H1 (cell line): ENCODE results near the gene SFXN1. TPM values are rescaled to one million over a fixed set of nuclear protein-coding genes. Genes with fewer than 3 reads are reported as not detected.

Experiments
- CTCF ChIA-PET: fragments of 300-600 bp; sonication (Branson Sonifier 250); formaldehyde crosslinking; loops from one replicate; lab custom pipeline; 2021; ENCODE audit not compliant: partially characterized antibody; lab: Charles Lee
- POLR2A ChIA-PET: fragments of 300-600 bp; sonication (Branson Sonifier 250); formaldehyde crosslinking; loops from one replicate; lab custom pipeline; 2021; ENCODE audit warnings: inconsistent platforms; ENCODE audit not compliant: partially characterized antibody; lab: Charles Lee
- DNase-seq, 2 experiments: peaks; one replicate each; pipeline versions ENCODE4 v3.0.0 to v3.0.0-alpha.2; 2010 to 2022; ENCODE audit warnings: low spot score in 2 of 2, low read depth in 1 of 2, mixed read lengths in 1 of 2
- FAIRE-seq: peaks from 2 replicates; lab custom pipeline; 2011; peaks lifted over from hg19 to GRCh38; lab: Jason Lieb, UNC
- H2AFZ ChIP-seq: 2 replicates; pipeline ENCODE4 v1.8.1; 2012; ENCODE audit warnings: low read length, inconsistent platforms
- H2AK5ac ChIP-seq: 2 replicates; pipeline ENCODE4 v1.6.1; 2013; ENCODE audit warnings: low read depth, low read length
- H2BK120ac ChIP-seq: replicated peaks from 2 replicates; pipeline ENCODE3; 2013; ENCODE audit warnings: low read depth, low read length, inconsistent platforms
- H2BK12ac ChIP-seq: 2 replicates; pipeline ENCODE4 v1.6.1; 2013; ENCODE audit warnings: low read depth, low read length
- H2BK15ac ChIP-seq: 2 replicates; pipeline ENCODE4 v1.6.1; 2013; ENCODE audit warnings: low read length
- H2BK20ac ChIP-seq: 2 replicates; pipeline ENCODE4 v1.6.1; 2013; ENCODE audit warnings: low read length
- H2BK5ac ChIP-seq: 2 replicates; pipeline ENCODE4 v1.6.1; 2013; ENCODE audit warnings: low read depth, low read length
- H3K14ac ChIP-seq: 2 replicates; pipeline ENCODE4 v1.6.1; 2013; ENCODE audit warnings: inconsistent platforms; ENCODE audit not compliant: insufficient read length
- H3K18ac ChIP-seq: 2 replicates; pipeline ENCODE4 v1.6.1; 2013; ENCODE audit warnings: low read length; ENCODE audit errors: extremely low read depth
- H3K23ac ChIP-seq: 2 replicates; pipeline ENCODE4 v1.6.1; 2013; ENCODE audit warnings: inconsistent platforms; ENCODE audit not compliant: insufficient read length
- H3K23me2 ChIP-seq: 2 replicates; pipeline ENCODE4 v1.6.1; 2013; ENCODE audit warnings: low read depth, low read length
- H3K27ac ChIP-seq: 2 replicates; pipeline ENCODE4 v1.6.1; 2011; ENCODE audit warnings: low read depth, low read length, inconsistent platforms
- H3K27me3 ChIP-seq, 4 experiments: replicated peaks in 1 of 4; 1 replicate in 1 of 4; 2 replicates in 3 of 4; pipeline versions ENCODE4 v1.6.1 to v1.8.1; 2011 to 2013; ENCODE audit warnings: low read length in 3 of 4, mild to moderate bottlenecking in 3 of 4, inconsistent platforms in 2 of 4, mixed read lengths in 2 of 4, moderate library complexity in 1 of 4; ENCODE audit not compliant: control insufficient read depth in 3 of 4, insufficient read depth in 3 of 4; ENCODE audit errors: extremely low read depth in 1 of 4
- H3K36me3 ChIP-seq, 4 experiments: 2 replicates each; pipeline versions ENCODE4 v1.6.1 to v1.8.1; 2011 to 2013; ENCODE audit warnings: mild to moderate bottlenecking in 4 of 4, low read length in 3 of 4, moderate library complexity in 2 of 4, control low read depth in 1 of 4, inconsistent platforms in 1 of 4; ENCODE audit not compliant: insufficient read depth in 4 of 4, control insufficient read depth in 2 of 4
- H3K4ac ChIP-seq: replicated peaks from 2 replicates; pipeline ENCODE3; 2013; ENCODE audit warnings: low read length, low read depth, mixed read lengths, inconsistent platforms; ENCODE audit not compliant: insufficient read length
- H3K4me1 ChIP-seq, 4 experiments: replicated peaks in 1 of 4; 1 replicate in 1 of 4; 2 replicates in 3 of 4; pipeline versions ENCODE4 v1.6.1 to v1.8.1; 2011 to 2013; ENCODE audit warnings: low read length in 3 of 4, inconsistent platforms in 2 of 4, mixed read lengths in 1 of 4; ENCODE audit not compliant: insufficient read depth in 4 of 4, control insufficient read depth in 3 of 4
- H3K4me2 ChIP-seq, 2 experiments: 2 replicates each; pipeline versions ENCODE4 v1.6.1 to v1.8.1; 2011 to 2013; ENCODE audit warnings: low read depth in 2 of 2, low read length in 2 of 2, control low read depth in 1 of 2, inconsistent platforms in 1 of 2, mild to moderate bottlenecking in 1 of 2; ENCODE audit not compliant: insufficient read depth in 1 of 2
- H3K4me3 ChIP-seq, 4 experiments: fragments of 200-600, 300-600 bp in 1 of 4; sonication (generic), shearing (Covaris generic), sonication (Bioruptor Twin) in 1 of 4; 2 replicates each; pipeline versions ENCODE4 v1.5.1 to v1.8.1; 2011 to 2016; ENCODE audit warnings: low read length in 4 of 4, low read depth in 3 of 4, control low read depth in 2 of 4, inconsistent platforms in 2 of 4, mild to moderate bottlenecking in 2 of 4, mixed read lengths in 1 of 4, moderate library complexity in 1 of 4; ENCODE audit not compliant: insufficient read depth in 2 of 4; ENCODE audit errors: extremely low read depth in 1 of 4
- H3K56ac ChIP-seq: replicated peaks from 2 replicates; pipeline ENCODE3; 2013; ENCODE audit warnings: low read depth, mild to moderate bottlenecking, mixed read lengths, low read length, inconsistent platforms; ENCODE audit not compliant: insufficient read length
- H3K79me1 ChIP-seq: 2 replicates; pipeline ENCODE4 v1.6.1; 2013; ENCODE audit warnings: low read depth, low read length, control low read depth
- H3K79me2 ChIP-seq, 2 experiments: 2 replicates each; pipeline versions ENCODE4 v1.6.1 to v1.8.1; 2012 to 2013; ENCODE audit warnings: low read length in 2 of 2, mild to moderate bottlenecking in 2 of 2, inconsistent platforms in 1 of 2; ENCODE audit not compliant: insufficient read depth in 2 of 2, control insufficient read depth in 1 of 2
- H3K9ac ChIP-seq, 4 experiments: replicated peaks in 1 of 4; 1 replicate in 1 of 4; 2 replicates in 3 of 4; pipeline versions ENCODE4 v1.6.1 to v1.8.1; 2011 to 2013; ENCODE audit warnings: low read depth in 3 of 4, low read length in 3 of 4, control low read depth in 2 of 4, mild to moderate bottlenecking in 2 of 4, moderate library complexity in 2 of 4, inconsistent platforms in 1 of 4; ENCODE audit errors: extremely low read depth in 1 of 4
- H3K9me3 ChIP-seq, 2 experiments: 2 replicates each; pipeline versions ENCODE4 v1.6.1 to v1.8.1; 2012 to 2013; ENCODE audit warnings: mild to moderate bottlenecking in 2 of 2, moderate library complexity in 2 of 2, control low read depth in 1 of 2, inconsistent platforms in 1 of 2, low read depth in 1 of 2, low read length in 1 of 2, mixed read lengths in 1 of 2; ENCODE audit not compliant: insufficient read depth in 2 of 2
- H4K20me1 ChIP-seq, 2 experiments: replicated peaks in 1 of 2; 2 replicates each; pipeline versions ENCODE3 to v1.8.1; 2011 to 2013; ENCODE audit warnings: inconsistent platforms in 2 of 2, low read length in 2 of 2, mild to moderate bottlenecking in 1 of 2; ENCODE audit not compliant: insufficient read depth in 2 of 2, control insufficient read depth in 1 of 2
- H4K5ac ChIP-seq: 2 replicates; pipeline ENCODE4 v1.6.1; 2013; ENCODE audit warnings: low read length, low read depth, mixed read lengths, inconsistent platforms; ENCODE audit not compliant: insufficient read length
- H4K8ac ChIP-seq: 2 replicates; pipeline ENCODE4 v1.8.0; 2013; ENCODE audit warnings: mild to moderate bottlenecking, moderate library complexity, low read length, inconsistent platforms; ENCODE audit not compliant: insufficient read depth; ENCODE audit errors: extremely low read depth
- H4K91ac ChIP-seq: replicated peaks from 2 replicates; pipeline ENCODE3; 2013; ENCODE audit warnings: low read length, mixed read lengths, inconsistent platforms; ENCODE audit not compliant: insufficient read length
- ASH2L ChIP-seq: fragments of 200-600, 300-600 bp; sonication (generic); IDR thresholded peaks from one replicate; pipeline ENCODE4 v1.7.1; 2017; ENCODE audit warnings: low read length
- WGBS, 2 experiments: shearing (Covaris generic) in 1 of 2; methylation state at CpG; one replicate each; pipeline versions ENCODE4 v1.1.6 to v1.1.7; 2013 to 2015; ENCODE audit warnings: low lambda C conversion rate in 2 of 2, mixed read lengths in 2 of 2, inconsistent platforms in 1 of 2, low coverage in 1 of 2, missing lambda C conversion rate in 1 of 2; ENCODE audit not compliant: insufficient replicate concordance in 2 of 2, insufficient coverage in 1 of 2, insufficient read length in 1 of 2; ENCODE audit errors: extremely low coverage in 1 of 2, missing lambda C conversion rate in 1 of 2; 5-methylcytosine and 5-hydroxymethylcytosine counted together
- polyA plus RNA-seq, 7 experiments: library from polyadenylated mRNA; depleted of rRNA in 3 of 7; stranded (reverse) in 5 of 7; unstranded in 2 of 7; fragments of >200 nt in 5 of 7; fragments of 200-250 nt in 2 of 7; gene quantifications; 1 replicate in 5 of 7; 2 replicates in 1 of 7; 4 replicates in 1 of 7; pipeline versions ENCODE4 v1.2.1 to v1.2.3, GENCODE V29; 2011 to 2013; ENCODE audit warnings: missing spikeins in 2 of 7, mixed read lengths in 2 of 7
- total RNA-seq: library from RNA; stranded (reverse); fragmentation: NEBNext Ultra II Directional; extraction: Animal tissue kit (Norgen Biotek cat#: 25700); gene quantifications from 2 replicates; pipeline ENCODE4 v1.2.1, GENCODE V29; 2021

Gene SFXN1
- total and polyA plus RNA-seq, 2 of the 8 experiments (the other 6 are each of a cell fraction or from before 2014, with no cell fraction given), result 72.7 to 97.6 TPM

- Histone ChIP-seq H3K18ac (no peak overlapping the region), H3K4me1 (no peaks in the 10 kb centered on the region), H2BK5ac (no peak overlapping the region), H2BK120ac (no peak overlapping the region), H3K27ac (no peak overlapping the region), H3K9ac (no peak overlapping the region), H3K79me1 (no peaks in the 10 kb centered on the region), H2AFZ (no peak overlapping the region), H2BK15ac (no peak overlapping the region), H3K79me2 (no peaks in the 10 kb centered on the region), H2BK20ac (no peak overlapping the region), H3K27me3 (no peaks in the 10 kb centered on the region), H4K8ac (no peak overlapping the region), H3K23me2 (no peaks in the 10 kb centered on the region), H3K4me3 (no peak overlapping the region), H3K23ac (no peak overlapping the region), H4K5ac (no peak overlapping the region), H3K36me3 (peaks cover 19 to 73% (median 54%) of the 10 kb centered on the region in 4 experiments), H3K14ac (no peak overlapping the region), H3K56ac (no peak overlapping the region), H4K91ac (no peak overlapping the region), H2BK12ac (no peak overlapping the region), H4K20me1 (peaks cover 0 to 2% of the 10 kb centered on the region in 2 experiments), H3K9me3 (no peaks in the 10 kb centered on the region), H2AK5ac (no peak overlapping the region), H3K4ac (no peak overlapping the region), H3K4me2 (no peak overlapping the region)
- DNase-seq (no peak), FAIRE-seq (no peak)
- WGBS, 2 experiments, result 95% methylated on average over 10 of the region's 10 CpGs; no CpG with 5 or more reads in 1 of the 2 experiments
- CTCF ChIA-PET, result interaction anchor here (0.6 to 1.6 kb wide), 9 partner anchors 10 to 212 kb away, joined by 3 to 4 read pairs (median 3); no protein-coding TSS in a partner anchor
- POLR2A ChIA-PET, result interaction anchor here (1.6 to 1.8 kb wide), 2 partner anchors 10 to 11 kb away, joined by 3 to 4 read pairs; no protein-coding TSS in a partner anchor
- TF ChIP-seq ASH2L, result no peak
Measured at GRCh38 chr5:175516933-175517823, 38.8 kb downstream of the SFXN1 start.
